WI38 (cell line): ENCODE results near the gene FBLN7.

Experiments used
- H3K4me3 ChIP-seq: 2 replicates; pipeline ENCODE4 v1.5.1; 2011; ENCODE audit warnings: low read depth, mild to moderate bottlenecking, control low read depth, low read length
- CTCF ChIP-seq: IDR thresholded peaks from 2 replicates; pipeline ENCODE4 v1.5.1; 2012; ENCODE audit warnings: low read depth, mild to moderate bottlenecking, control low read depth, low read length

The FBLN7 gene

GRCh38 chr2:112138159-112139032 is at the start of gene FBLN7:
FBLN7 (plus strand) TSS chr2:112138385; CDS start chr2:112138656, 271 bp downstream.
- peak within 1 kb of the TSS; percentile 65 for H3K4me3 ChIP-seq
- TF ChIP-seq CTCF = no peak

- no peak overlapping the region for H3K4me3 ChIP-seq
- TF ChIP-seq CTCF = no peak
These were observed 48.8 kb upstream of the FBLN7 start for GRCh38 chr2:112089375-112089774.

GRCh38 chr2:112092286-112093041 is 45.7 kb upstream of the FBLN7 start:
- no peak for TF ChIP-seq CTCF
- H3K4me3 ChIP-seq = no peak overlapping the region

GRCh38 chr2:112093216-112093615 is 45.0 kb upstream of the FBLN7 start:
- no peak overlapping the region for H3K4me3 ChIP-seq
- no peak for TF ChIP-seq CTCF

GRCh38 chr2:112095681-112096080 is 42.5 kb upstream of the FBLN7 start:
- no peak for TF ChIP-seq CTCF
- H3K4me3 ChIP-seq = no peak overlapping the region

GRCh38 chr2:112096098-112096497 is 42.1 kb upstream of the FBLN7 start:
- no peak for TF ChIP-seq CTCF

More at GRCh38 chr2:112096098-112096497, 42.1 kb upstream of the FBLN7 start:
- no peak overlapping the region for H3K4me3 ChIP-seq
